HL-60/S4 (cell line): ENCODE data around the gene PERP.

ENCODE experiments used
- in situ Hi-C: fragments of 300-500 bp; cut with MboI; formaldehyde crosslinking; loops from 2 replicates; pipeline ENCODE4 v1.14.3; 2022; ENCODE audit warnings: low sequenced_read_pairs

Gene PERP

DNA sequence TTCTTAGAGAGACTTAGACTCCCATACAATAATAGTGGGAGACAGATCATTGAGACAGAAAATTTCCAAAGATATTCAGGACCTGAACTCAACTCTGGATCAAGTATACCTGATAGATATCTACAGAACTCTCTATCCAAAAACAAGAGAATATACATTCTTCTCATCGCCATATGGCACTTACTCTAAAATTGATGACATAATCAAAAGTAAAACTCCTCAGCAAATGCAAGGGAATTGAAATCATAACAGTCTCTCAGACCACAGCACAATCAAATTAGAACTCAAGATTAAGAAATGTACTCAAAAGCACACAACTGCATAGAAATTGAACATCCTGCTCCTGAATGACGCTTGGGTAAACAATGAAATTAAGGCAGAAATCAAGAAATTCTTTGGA, 28.7 kb downstream of the PERP start:
- in situ Hi-C loops, result no loop called here

GRCh38 chr6:138073264-138073663, 34.0 kb downstream of the PERP start:
- in situ Hi-C loops, result no loop called here

- in situ Hi-C loops, result no loop called here
Measured at GRCh38 chr6:138063726-138064125, 43.5 kb downstream of the PERP start.

DNA sequence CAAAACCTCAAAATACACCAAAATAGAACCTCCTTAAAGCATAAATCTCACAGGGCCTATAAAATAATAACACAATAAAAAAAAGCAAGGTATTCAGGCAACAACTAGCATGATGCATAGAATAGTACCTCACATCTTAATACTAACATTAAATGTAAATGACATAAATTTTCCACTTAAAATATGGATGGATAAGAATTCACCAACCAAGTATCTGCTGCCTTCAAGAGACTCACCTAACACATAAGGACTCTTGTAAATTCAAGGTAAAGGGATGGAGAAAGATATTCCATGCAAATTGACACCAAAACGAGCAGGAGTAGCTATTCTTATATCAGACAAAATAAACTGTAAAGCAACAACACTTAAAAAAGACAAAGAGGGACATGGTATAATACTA, 52.2 kb downstream of the PERP start:
- in situ Hi-C loops, result no loop called here

DNA sequence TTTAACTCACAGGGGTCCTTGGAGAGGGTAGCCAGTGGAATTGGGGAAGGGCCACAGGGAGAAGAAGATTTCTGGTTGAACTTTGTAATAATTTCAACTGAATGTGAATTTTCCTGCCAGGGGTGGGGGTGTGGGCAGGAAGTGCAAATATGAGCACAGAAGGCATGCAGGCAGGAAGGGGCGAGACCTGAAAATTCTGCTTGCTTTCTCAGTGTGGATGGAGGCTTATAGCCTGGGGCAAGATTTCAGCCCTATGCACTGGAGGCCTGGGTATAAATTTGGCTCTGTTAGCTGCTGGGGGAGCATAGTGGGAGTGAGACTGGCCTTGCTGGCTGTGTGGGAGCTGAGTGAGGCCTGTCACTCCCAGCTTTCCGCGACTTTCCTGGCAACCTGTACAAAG, 54.4 kb downstream of the PERP start:
- in situ Hi-C loops, result no loop called here

DNA sequence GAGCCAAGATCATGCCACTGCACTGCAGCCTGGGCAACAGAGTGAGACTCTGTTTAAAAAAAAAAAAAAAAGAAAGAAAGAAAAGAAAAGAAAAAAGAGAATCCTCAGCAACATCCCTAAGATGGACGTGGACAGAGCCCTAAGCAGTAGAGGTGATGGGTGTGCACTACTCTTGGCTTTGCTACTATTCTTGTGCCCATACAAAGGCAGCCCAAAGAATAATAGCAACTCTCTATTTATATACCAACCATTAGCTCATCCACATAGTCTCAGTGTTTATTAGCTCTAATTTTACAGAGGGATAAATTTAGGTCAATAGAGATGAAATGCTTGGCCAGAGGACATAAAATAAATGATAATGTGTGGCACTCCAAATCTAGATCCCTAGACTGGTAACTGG, 62.2 kb downstream of the PERP start:
- in situ Hi-C loops, result no loop called here

- in situ Hi-C loops, result no loop called here
Measured at GRCh38 chr6:138044458-138044857, 62.8 kb downstream of the PERP start.
